Smooth muscle cell (in vitro differentiated cells): Measurements from ENCODE around the gene NCBP3. TPM values are rescaled to one million over a fixed set of nuclear protein-coding genes. Genes with fewer than 3 reads are reported as not detected.

Source experiments
- DNase-seq: peaks from one replicate; lab custom pipeline; 2025; ENCODE audit not compliant: unreplicated experiment; lab: John Stamatoyannopoulos, UW
- H2AFZ ChIP-seq: fragments of 200-600 bp; sonication (generic); 2 replicates; pipeline ENCODE4 v1.6.0; 2016; ENCODE audit warnings: antibody characterized with exemption, low read depth, mild to moderate bottlenecking
- H3F3A ChIP-seq: fragments of 200-600 bp; sonication (generic); 2 replicates; pipeline ENCODE4 v1.6.0; 2017; ENCODE audit warnings: antibody characterized with exemption, low read depth
- H3K27ac ChIP-seq: fragments of 200-600 bp; sonication (generic); 2 replicates; pipeline ENCODE4 v1.5.1; 2016; ENCODE audit warnings: low read depth, mild to moderate bottlenecking
- H3K27me3 ChIP-seq: fragments of 200-600 bp; sonication (generic); 2 replicates; pipeline ENCODE4 v1.6.1; 2016; ENCODE audit warnings: low read depth, mild to moderate bottlenecking
- H3K36me3 ChIP-seq: fragments of 200-600 bp; sonication (generic); 2 replicates; pipeline ENCODE4 v1.5.1; 2016; ENCODE audit warnings: low read depth
- H3K4me1 ChIP-seq: fragments of 200-600 bp; sonication (generic); 2 replicates; pipeline ENCODE4 v1.5.1; 2016; ENCODE audit warnings: low read depth
- H3K4me2 ChIP-seq: fragments of 200-600 bp; sonication (generic); 2 replicates; pipeline ENCODE4 v1.6.0; 2016; ENCODE audit warnings: mild to moderate bottlenecking
- H3K4me3 ChIP-seq: fragments of 200-600 bp; sonication (generic); 2 replicates; pipeline ENCODE4 v1.5.1; 2016; ENCODE audit warnings: mild to moderate bottlenecking
- H3K79me2 ChIP-seq: fragments of 200-600 bp; sonication (generic); 2 replicates; pipeline ENCODE4 v1.6.0; 2016; ENCODE audit warnings: low read depth, mild to moderate bottlenecking
- H3K9ac ChIP-seq: fragments of 200-600 bp; sonication (generic); 2 replicates; pipeline ENCODE4 v1.6.0; 2016; ENCODE audit warnings: low read depth
- H3K9me3 ChIP-seq: fragments of 200-600 bp; sonication (generic); replicated peaks from 2 replicates; pipeline ENCODE4 v1.5.1; 2016; ENCODE audit warnings: low read depth
- H4K20me1 ChIP-seq: fragments of 200-600 bp; sonication (generic); 2 replicates; pipeline ENCODE4 v1.6.0; 2016; ENCODE audit warnings: low read depth
- CTCF ChIP-seq: fragments of 200-600 bp; sonication (generic); IDR thresholded peaks from 2 replicates; pipeline ENCODE4 v1.5.1; 2017; ENCODE audit warnings: borderline replicate concordance, mild to moderate bottlenecking, antibody characterized with exemption; ENCODE audit not compliant: insufficient read depth, poor library complexity, severe bottlenecking
- WGBS: methylation state at CpG from one replicate; pipeline ENCODE4 v1.1.7; 2016; ENCODE audit warnings: low lambda C conversion rate; 5-methylcytosine and 5-hydroxymethylcytosine counted together
- polyA plus RNA-seq: library from polyadenylated mRNA; unstranded; fragments of >200 nt; fragmentation: Nextera tagmentation; extraction: Ambion mirVana; gene quantifications from 2 replicates; pipeline ENCODE4 v1.2.1, GENCODE V29; 2016
- total RNA-seq: library from RNA; depleted of rRNA; stranded (reverse); fragments of >200 nt; gene quantifications from 2 replicates; pipeline ENCODE4 v1.2.3, GENCODE V29; 2014

NCBP3 gene
- total and polyA plus RNA-seq, 2 experiments from 2014 or later: 28.3 to 30.7 TPM

- H3K4me2 ChIP-seq: no peak overlapping the region
- H3K4me1 ChIP-seq: no peaks in the 10 kb centered on the region
- no peaks in the 10 kb centered on the region for H3F3A ChIP-seq
- H4K20me1 ChIP-seq: no peaks in the 10 kb centered on the region
- TF ChIP-seq CTCF: no peak
- H3K79me2 ChIP-seq: no peaks in the 10 kb centered on the region
- H3K27me3 ChIP-seq: no peaks in the 10 kb centered on the region
- no peak overlapping the region for H3K4me3 ChIP-seq
- peaks cover 32% of the 10 kb centered on the region for H3K36me3 ChIP-seq
- H2AFZ ChIP-seq: no peak overlapping the region
- DNase-seq: no peak
- WGBS: 93% methylated on average over 6 of the region's 6 CpGs
- H3K9ac ChIP-seq: no peak overlapping the region
- no peaks in the 10 kb centered on the region for H3K9me3 ChIP-seq
- H3K27ac ChIP-seq: no peak overlapping the region
Measured at GRCh38 chr17:3815122-3815521, 30.9 kb downstream of the NCBP3 start.

GRCh38 chr17:3814361-3814760 lies 31.7 kb downstream of the NCBP3 start:
- Histone ChIP-seq H3K4me2 (no peak overlapping the region), H3K9me3 (no peaks in the 10 kb centered on the region), H3K79me2 (no peaks in the 10 kb centered on the region), H3K27ac (no peak overlapping the region), H3K4me3 (no peak overlapping the region), H3F3A (no peaks in the 10 kb centered on the region), H3K9ac (no peak overlapping the region), H3K4me1 (no peaks in the 10 kb centered on the region), H3K27me3 (no peaks in the 10 kb centered on the region), H2AFZ (no peak overlapping the region), H3K36me3 (peaks cover 27% of the 10 kb centered on the region), H4K20me1 (no peaks in the 10 kb centered on the region)
- 95% methylated on average over 13 of the region's 13 CpGs for WGBS
- no peak for TF ChIP-seq CTCF
- no peak for DNase-seq

- WGBS: 97% methylated on average over 15 of the region's 15 CpGs
Measured at GRCh38 chr17:3813171-3813570, 32.9 kb downstream of the NCBP3 start.

More at GRCh38 chr17:3813171-3813570, 32.9 kb downstream of the NCBP3 start:
- no peaks in the 10 kb centered on the region for H3K79me2 ChIP-seq
- H3K27me3 ChIP-seq: no peaks in the 10 kb centered on the region
- no peak overlapping the region for H3K4me2 ChIP-seq
- no peak for DNase-seq
- H3K9me3 ChIP-seq: no peaks in the 10 kb centered on the region
- no peak overlapping the region for H2AFZ ChIP-seq
- no peak for TF ChIP-seq CTCF
- H3K9ac ChIP-seq: no peak overlapping the region
- no peaks in the 10 kb centered on the region for H3F3A ChIP-seq
- no peaks in the 10 kb centered on the region for H4K20me1 ChIP-seq
- H3K4me3 ChIP-seq: no peak overlapping the region
- H3K4me1 ChIP-seq: no peaks in the 10 kb centered on the region
- H3K36me3 ChIP-seq: peaks cover 24% of the 10 kb centered on the region
- no peak overlapping the region for H3K27ac ChIP-seq
